HUES48 (cell line): Measurements from ENCODE around the gene LARP4B.

ENCODE experiments used
- H3K27ac ChIP-seq: one replicate; pipeline ENCODE4 v1.7.0; 2013; ENCODE audit warnings: low read depth, low read length, inconsistent platforms
- H3K27me3 ChIP-seq: 2 replicates; pipeline ENCODE4 v1.6.1; 2013; ENCODE audit warnings: mild to moderate bottlenecking, low read length; ENCODE audit not compliant: control insufficient read depth, insufficient read depth
- H3K36me3 ChIP-seq: 2 replicates; pipeline ENCODE4 v1.6.1; 2013; ENCODE audit warnings: low read length; ENCODE audit not compliant: control insufficient read depth, insufficient read depth
- H3K4me1 ChIP-seq: 2 replicates; pipeline ENCODE4 v1.6.1; 2013; ENCODE audit warnings: mild to moderate bottlenecking, low read length; ENCODE audit not compliant: control insufficient read depth, insufficient read depth
- H3K4me3 ChIP-seq: 2 replicates; pipeline ENCODE4 v1.5.1; 2013; ENCODE audit warnings: mild to moderate bottlenecking, low read depth, low read length
- H3K9ac ChIP-seq: 2 replicates; pipeline ENCODE4 v1.6.1; 2013; ENCODE audit warnings: mild to moderate bottlenecking, low read depth, low read length, moderate library complexity
- H3K9me3 ChIP-seq: 2 replicates; pipeline ENCODE4 v1.6.1; 2013; ENCODE audit warnings: low read length; ENCODE audit not compliant: control insufficient read depth, insufficient read depth

LARP4B gene

GRCh38 chr10:921471-922414 is 9.8 kb downstream of the LARP4B start:
- Histone ChIP-seq H3K4me1 (peaks cover 8% of the 10 kb centered on the region; the same call in 1 of the 2 replicates), H3K27ac (no peak overlapping the region), H3K9me3 (no peaks in the 10 kb centered on the region), H3K9ac (no peak overlapping the region), H3K36me3 (peaks cover 16% of the 10 kb centered on the region; the same call in 1 of the 2 replicates), H3K27me3 (no peaks in the 10 kb centered on the region), H3K4me3 (no peak overlapping the region)

GRCh38 chr10:920450-920849 is 11.1 kb downstream of the LARP4B start:
- Histone ChIP-seq H3K36me3 (peaks cover 16% of the 10 kb centered on the region; the same call in 1 of the 2 replicates), H3K4me1 (0 out of 2 replicates have a peak, but pooled peaks cover 3% of the 10 kb centered on the region), H3K9ac (no peak overlapping the region), H3K4me3 (no peak overlapping the region), H3K9me3 (no peaks in the 10 kb centered on the region), H3K27ac (no peak overlapping the region), H3K27me3 (no peaks in the 10 kb centered on the region)

GRCh38 chr10:919481-919880 is 12.0 kb downstream of the LARP4B start:
- no peak overlapping the region for H3K4me3 ChIP-seq
- 0 out of 2 replicates have a peak, but pooled peaks cover 9% of the 10 kb centered on the region for H3K36me3 ChIP-seq
- H3K9me3 ChIP-seq, result no peaks in the 10 kb centered on the region
- H3K27ac ChIP-seq, result no peak overlapping the region
- no peak overlapping the region for H3K9ac ChIP-seq
- no peaks in the 10 kb centered on the region for H3K27me3 ChIP-seq
- H3K4me1 ChIP-seq, result no peaks in the 10 kb centered on the region

DNA sequence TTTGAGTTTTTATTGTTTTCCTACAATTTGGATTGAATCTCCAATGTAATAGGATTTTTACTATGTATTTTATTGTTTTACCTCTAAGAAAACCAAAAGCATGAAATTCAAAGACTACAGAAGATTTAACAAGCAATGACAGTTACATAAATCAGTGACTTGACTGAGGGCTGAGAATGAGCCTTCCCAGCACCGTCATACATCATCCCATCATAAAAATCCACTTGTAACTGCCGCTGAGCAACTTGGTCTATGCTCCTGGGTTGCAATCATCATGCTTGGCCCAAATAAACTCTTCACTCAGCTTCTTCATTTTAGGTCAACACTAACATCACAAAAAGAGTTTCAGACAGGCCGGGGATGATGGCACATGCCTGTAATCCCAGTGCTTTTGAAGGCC is 13.5 kb downstream of the LARP4B start:
- Histone ChIP-seq H3K9me3 (no peaks in the 10 kb centered on the region), H3K27me3 (no peaks in the 10 kb centered on the region), H3K9ac (no peak overlapping the region), H3K27ac (no peak overlapping the region), H3K4me3 (no peak overlapping the region), H3K4me1 (no peaks in the 10 kb centered on the region), H3K36me3 (0 out of 2 replicates have a peak, but pooled peaks cover 6% of the 10 kb centered on the region)

DNA sequence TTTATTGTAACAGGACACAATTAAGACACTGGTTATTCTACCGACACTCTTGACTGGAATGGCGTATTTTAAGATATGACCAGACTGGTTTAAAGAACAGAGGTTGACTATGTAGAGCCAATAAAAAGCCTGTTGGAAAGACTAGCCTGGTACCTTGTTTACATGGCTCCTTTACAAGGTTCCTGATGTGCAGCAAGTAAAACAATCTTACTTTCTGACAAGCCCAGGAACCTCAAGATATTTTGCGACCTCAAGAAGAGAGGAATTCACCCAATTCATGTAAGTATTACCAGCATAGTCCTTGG is 14.1 kb downstream of the LARP4B start:
- Histone ChIP-seq H3K4me3 (no peak overlapping the region), H3K9ac (no peak overlapping the region), H3K4me1 (no peaks in the 10 kb centered on the region), H3K27ac (no peak overlapping the region), H3K9me3 (no peaks in the 10 kb centered on the region), H3K27me3 (no peaks in the 10 kb centered on the region), H3K36me3 (0 out of 2 replicates have a peak, but pooled peaks cover 3% of the 10 kb centered on the region)

DNA sequence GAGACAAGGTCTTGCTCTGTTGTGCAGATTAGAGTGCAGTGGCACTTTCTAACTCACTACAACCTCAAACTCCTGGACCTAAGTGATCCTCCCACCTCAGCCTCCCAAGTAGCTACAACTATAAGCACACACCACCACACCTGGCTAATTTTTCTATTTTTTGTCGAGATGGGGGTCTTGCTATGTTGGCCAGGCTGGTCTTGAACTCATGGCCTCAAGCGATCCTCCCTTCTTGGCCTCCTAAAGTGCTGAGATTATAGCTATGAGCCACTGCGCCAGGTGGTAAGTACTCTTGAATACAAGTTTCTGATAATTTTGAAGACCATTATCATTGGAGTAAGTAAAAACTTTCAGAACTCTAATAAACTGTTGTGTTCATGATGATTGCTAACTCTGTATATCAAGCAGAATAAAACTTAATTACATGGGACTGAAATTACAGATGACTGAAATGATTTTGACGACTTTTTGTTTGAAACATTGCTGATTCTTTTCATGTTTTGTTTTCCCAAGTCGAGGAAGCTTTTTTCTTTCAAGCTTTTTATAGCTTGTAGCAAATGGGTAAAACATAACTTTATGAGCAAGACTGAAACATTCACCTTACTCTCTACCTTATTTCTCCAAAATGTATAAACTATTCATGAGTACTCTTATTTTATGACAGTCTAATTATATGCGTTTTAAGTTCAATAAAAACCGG is 14.6 kb downstream of the LARP4B start:
- Histone ChIP-seq H3K27ac (no peak overlapping the region), H3K4me3 (no peak overlapping the region), H3K27me3 (no peaks in the 10 kb centered on the region), H3K9ac (no peak overlapping the region), H3K4me1 (no peaks in the 10 kb centered on the region), H3K9me3 (no peaks in the 10 kb centered on the region), H3K36me3 (peaks cover 3% of the 10 kb centered on the region)

DNA sequence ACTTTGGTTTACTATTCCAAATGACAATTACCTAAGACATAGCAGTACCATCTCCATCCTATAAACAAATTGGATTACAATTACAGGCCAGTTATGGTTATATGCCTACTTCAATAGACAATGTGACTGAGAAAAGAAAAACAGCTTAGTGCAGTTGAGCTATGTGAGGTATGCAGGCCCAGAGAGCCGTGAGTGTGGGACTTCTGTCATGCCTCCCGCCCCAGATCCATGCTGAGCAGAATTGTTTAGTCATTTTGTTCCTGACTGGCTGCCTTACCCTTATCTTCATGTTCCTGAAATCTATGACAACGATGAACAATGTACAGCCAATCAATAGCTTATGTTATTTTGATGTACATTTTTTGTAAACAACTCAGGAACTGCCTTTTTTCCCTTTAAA is 21.7 kb downstream of the LARP4B start:
- Histone ChIP-seq H3K36me3 (peaks cover 28% of the 10 kb centered on the region), H3K4me3 (no peak overlapping the region), H3K27ac (peak overlapping the region; percentile 48), H3K27me3 (no peaks in the 10 kb centered on the region), H3K9ac (no peak overlapping the region), H3K9me3 (no peaks in the 10 kb centered on the region), H3K4me1 (no peaks in the 10 kb centered on the region)

GRCh38 chr10:905972-906371 is 25.5 kb downstream of the LARP4B start:
- Histone ChIP-seq H3K4me1 (no peaks in the 10 kb centered on the region), H3K9ac (no peak overlapping the region), H3K27ac (no peak overlapping the region), H3K27me3 (no peaks in the 10 kb centered on the region), H3K4me3 (no peak overlapping the region), H3K9me3 (no peaks in the 10 kb centered on the region), H3K36me3 (peaks cover 19% of the 10 kb centered on the region)

GRCh38 chr10:905503-905902 is 26.0 kb downstream of the LARP4B start:
- Histone ChIP-seq H3K27me3 (no peaks in the 10 kb centered on the region), H3K4me3 (no peak overlapping the region), H3K9me3 (no peaks in the 10 kb centered on the region), H3K9ac (no peak overlapping the region), H3K4me1 (no peaks in the 10 kb centered on the region), H3K36me3 (peaks cover 14% of the 10 kb centered on the region), H3K27ac (no peak overlapping the region)

GRCh38 chr10:904403-904802 is 27.1 kb downstream of the LARP4B start:
- Histone ChIP-seq H3K4me1 (no peaks in the 10 kb centered on the region), H3K4me3 (no peak overlapping the region), H3K9ac (no peak overlapping the region), H3K9me3 (no peaks in the 10 kb centered on the region), H3K36me3 (peaks cover 13% of the 10 kb centered on the region), H3K27me3 (no peaks in the 10 kb centered on the region), H3K27ac (no peak overlapping the region)

DNA sequence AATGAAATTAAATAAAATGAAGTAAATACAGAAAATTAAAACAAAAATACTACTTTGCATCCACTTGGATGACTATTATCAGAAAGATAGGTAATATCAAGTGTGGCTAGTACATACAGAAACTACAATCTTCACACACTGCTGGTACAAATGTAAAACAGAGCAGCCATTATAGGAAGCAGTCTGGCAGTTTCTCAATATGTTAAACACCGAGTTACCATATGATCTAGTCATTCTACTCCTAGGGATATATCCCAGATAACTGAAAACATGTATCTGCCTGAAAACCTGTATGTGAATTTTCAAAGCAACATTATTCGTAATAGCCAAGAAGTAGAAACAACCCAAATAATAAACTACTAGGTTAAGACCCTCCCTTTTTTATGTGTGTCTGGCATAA is 33.4 kb downstream of the LARP4B start:
- peaks cover 2% of the 10 kb centered on the region; the same call in 1 of the 2 replicates for H3K36me3 ChIP-seq
- H3K9me3 ChIP-seq, result no peaks in the 10 kb centered on the region
- H3K27me3 ChIP-seq, result no peaks in the 10 kb centered on the region
- H3K4me3 ChIP-seq, result no peak overlapping the region
- no peak overlapping the region for H3K27ac ChIP-seq
- 0 out of 2 replicates have a peak, but pooled peaks cover 2% of the 10 kb centered on the region for H3K4me1 ChIP-seq
- H3K9ac ChIP-seq, result no peak overlapping the region
